ENCODE measurements around the gene PLCG2.

PLCG2 gene

DNA sequence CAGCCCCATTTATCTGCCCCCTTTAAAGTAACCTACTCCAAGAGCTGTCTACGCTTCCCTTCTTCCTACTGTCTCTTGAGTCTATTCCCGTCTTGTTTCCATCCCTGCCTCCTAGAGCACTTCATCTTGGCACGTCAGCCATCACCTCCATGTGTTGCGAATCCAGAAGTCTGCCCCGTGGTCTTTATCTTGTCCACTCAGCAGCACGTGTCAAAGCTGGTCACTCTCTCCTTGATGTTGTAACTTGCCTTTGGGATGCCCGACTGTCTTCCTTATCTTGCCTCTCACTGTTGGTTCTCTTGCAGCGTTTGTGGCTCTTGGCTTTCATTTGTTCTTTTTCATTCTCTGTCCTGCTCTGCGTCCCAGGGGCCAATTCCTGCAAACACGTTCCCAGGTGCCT is 99.4 kb downstream of the PLCG2 start:
- no peak for DNase-seq (ENCODE audit: low read depth)

DNA sequence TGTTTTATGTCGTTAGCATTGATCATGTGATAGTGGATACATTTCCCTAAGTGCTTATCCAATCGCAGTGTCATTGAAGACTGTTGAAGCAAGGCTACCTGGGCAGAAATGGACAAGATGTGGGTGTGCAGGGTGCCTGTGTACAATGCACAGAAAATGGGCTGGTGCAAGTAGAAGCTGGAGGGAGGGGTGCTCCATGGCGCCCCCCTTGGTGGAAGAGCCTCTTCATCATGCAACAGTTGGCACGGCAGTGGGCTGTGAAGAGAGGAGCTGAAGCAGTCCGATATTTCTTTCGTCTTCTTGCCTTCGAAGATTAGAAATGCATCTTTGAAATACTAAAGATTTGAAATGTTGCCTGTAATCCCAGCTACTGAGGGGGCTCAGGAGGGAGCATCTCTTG is 100.5 kb downstream of the PLCG2 start:
- DNase-seq (ENCODE audit: low read depth), result no peak

DNA sequence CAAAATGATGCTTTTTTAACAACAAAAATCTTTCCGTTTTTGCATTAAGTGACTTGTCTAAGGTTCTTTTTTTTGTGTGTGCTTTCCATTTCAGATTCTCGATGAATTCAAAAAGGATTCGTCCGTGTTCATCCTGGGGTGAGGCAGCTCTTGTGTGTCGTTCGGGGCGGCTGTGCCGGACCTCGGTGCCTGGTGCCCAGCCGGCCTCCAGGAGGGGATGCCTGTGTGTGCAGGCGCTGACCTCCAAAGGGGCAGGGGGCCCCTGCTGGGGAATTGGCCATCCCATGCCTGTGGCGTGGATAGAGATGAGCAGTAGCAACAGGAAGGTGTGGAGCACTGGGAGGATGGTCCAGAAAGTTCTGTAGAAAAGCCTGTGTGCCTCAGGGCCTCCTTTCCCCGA is 101.7 kb downstream of the PLCG2 start:
- DNase-seq (ENCODE audit: low read depth), result no peak

DNA sequence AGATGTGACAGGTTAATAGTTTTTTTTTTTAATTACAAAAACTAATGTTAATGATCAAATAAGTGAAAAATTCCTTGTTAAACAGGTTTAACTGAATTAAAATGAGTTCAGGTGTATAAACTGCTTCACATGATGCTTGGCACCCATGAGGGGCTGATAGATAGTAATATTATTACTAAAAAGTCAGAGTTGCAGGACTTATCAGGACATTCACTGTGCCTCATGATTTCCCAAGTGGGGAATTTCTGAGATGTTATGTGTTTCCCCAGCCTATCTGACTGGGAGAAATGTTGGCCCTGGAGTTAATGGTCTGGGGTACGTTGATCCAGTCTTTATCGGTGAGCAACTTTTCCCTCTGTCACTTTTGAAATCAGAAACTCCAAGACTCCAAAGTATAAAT is 102.1 kb downstream of the PLCG2 start:
- no peak for DNase-seq (ENCODE audit: low read depth)

DNA sequence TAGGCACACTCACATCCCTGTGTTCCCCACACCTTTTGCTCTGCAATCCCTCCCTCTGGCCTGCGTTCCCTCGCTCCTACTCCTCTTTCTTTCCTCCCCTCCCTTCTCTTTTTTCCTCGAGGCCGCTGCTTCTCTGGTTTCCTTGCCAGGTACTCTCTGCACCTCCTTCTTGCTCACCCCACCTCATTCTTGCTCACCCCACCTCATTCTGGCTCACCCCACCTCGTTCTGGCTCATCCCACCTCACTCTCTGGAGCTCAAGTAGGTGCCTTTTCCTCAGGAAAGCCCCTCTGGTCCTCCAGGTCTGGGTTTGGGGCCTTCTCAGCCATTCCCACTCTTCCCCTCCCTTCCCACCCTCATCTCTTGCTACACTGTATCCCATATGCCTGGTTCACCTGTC is 103.5 kb downstream of the PLCG2 start:
- no peak for DNase-seq (ENCODE audit: low read depth)

DNA sequence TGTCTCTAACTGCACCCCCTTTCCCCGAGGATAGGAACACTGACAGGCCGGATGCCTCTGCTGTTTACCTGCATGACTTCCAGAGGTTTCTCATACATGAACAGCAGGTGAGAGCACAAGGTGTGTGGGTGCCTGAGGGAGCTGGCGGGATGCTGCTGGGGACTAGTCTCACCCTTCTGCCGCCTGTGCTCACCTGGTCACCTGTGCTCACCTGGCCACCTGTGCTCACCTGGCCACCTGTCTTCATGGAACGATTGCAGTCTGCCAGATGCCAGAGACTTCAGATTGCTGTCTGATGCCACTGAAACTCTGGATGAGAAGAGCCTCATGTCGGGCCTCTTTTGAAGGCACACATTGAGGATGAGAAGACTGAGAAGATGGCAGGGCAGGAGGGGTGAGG is 104.1 kb downstream of the PLCG2 start:
- no peak for DNase-seq (ENCODE audit: low read depth)

DNA sequence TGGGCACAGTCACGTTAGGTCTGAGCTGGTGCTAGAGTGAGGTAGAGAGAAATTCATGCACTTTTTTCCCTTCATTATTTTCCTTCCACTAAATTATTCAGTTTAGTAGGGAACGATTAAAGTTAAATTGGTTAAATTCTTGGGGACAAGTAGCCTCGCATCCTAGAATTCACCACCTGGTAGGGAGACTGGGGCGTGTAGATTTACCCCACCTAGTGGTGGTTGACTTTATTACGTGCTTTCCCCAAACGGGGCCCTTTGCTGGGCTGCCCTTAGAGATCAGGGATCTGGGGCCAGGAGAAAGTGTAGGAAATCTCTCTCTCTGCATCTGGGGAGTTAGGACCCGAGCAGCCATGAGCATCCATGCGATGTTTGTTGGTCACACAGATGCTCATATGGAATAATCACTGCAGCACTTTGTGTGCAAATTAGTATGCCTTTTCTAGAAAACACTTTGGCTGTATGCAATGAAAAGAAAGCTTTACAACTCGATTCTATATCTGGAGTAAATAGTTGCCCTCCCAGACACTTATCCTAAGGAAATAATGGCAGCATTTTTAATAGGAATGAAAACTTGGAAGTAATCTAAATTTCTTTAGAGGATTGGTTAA is 107.0 kb downstream of the PLCG2 start:
- no peak for DNase-seq (ENCODE audit: low read depth)

DNA sequence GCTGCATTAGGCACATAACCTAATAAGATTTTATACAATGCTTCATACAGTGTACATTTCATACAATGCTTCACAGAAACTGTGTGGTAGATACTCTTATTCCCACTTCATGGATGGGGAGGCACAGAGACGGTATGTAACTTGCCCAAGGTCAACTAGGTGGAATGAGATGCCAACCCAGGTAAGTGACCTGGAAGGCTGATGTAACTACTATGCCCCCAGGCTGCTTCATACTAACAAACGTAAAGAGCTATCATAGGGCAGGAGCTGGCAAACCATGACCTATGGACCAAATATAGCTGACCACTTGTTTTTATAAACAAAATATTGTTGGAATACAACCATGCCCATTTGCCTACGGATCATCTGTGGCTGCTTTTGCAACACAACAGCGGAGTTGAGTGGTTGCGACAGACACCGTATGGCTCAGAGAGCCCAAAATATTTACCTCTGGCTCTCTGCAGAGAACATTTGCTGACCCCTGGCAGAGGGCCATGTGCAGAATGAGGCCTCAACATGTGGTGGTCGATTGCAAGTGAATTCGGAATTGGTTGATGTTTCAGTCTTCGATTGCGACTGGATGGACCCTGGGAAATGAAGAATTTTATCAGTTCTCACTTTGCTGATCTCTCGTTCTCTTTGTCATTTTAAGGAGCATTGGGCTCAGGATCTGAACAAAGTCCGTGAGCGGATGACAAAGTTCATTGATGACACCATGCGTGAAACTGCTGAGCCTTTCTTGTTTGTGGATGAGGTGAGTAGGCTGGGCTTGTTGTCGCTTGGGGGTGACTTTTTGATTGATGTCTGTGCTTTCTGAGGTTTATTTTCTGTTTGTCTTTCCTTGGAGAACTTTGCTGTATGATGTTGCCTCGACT is 109.7 kb downstream of the PLCG2 start:
- DNase-seq (ENCODE audit: low read depth), result no peak

DNA sequence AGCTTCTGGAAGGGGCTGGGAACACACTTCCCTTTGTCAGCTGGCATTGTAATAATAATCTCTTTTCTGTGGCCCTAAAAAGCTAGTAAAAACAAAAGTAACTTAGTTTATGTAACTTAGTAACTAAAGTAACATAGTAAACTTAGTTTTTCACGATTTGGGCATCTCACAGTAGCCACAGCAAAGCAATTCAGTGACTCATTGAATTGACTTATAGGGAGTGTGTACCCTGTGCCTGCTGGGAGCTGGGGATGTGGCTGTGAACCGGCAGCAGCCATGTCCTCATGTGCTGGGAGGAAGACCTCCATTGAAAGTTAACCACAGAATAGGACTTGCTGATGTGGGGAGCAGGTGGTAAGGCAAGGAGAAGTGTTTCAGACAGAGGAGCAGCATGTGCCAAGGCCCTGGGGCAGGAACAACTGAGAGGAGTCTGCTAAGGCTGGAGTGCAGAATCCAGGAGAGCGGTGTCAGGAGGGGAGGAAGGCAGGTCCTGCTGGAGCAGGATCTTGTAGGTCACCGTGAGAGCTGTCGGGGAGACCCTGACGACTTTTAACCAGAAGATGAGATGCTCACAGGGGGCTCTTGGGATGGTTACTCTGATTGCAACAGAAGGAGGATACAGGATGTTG is 112.8 kb downstream of the PLCG2 start:
- no peak for DNase-seq (ENCODE audit: low read depth)

DNA sequence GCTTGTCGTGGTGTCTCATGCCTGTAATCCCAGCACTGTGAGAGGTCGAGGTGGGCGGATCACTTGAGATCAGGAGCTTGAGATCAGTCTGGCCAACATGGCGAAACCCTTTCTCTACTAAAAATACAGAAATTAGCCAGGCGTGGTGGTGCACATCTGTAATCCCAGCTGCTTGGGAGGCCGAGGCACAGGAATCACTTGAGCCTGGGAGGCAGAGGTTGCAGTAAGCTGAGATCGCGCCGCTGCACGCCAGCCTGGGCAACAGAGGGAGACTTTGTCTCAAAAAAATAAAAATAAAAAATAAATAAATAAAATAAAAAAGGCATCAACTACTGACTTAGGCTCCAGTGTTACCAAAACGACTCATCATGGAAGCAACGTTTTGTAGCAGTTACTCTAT is 115.5 kb downstream of the PLCG2 start:
- no peak for DNase-seq (ENCODE audit: low read depth)

DNA sequence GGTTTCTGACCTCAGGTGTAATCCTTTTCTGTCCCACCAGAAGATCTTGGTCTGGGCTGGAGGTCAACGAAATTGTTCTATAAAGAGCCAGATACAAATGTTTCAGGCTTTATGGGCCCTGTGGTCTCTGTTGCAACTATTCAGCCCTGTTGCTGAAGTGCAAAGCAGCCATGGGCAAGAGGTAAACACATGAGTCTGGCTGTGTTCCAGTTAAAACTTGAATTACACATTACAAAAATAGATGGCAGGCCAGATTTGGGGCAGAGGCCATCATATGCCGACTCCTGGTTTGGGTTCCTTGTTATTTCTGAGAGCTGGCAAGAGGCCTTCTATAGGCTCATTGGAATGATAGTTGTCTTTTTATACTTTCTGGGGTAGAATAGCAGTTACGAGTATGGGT is 117.8 kb downstream of the PLCG2 start:
- DNase-seq (ENCODE audit: low read depth), result peak; percentile 6

DNA sequence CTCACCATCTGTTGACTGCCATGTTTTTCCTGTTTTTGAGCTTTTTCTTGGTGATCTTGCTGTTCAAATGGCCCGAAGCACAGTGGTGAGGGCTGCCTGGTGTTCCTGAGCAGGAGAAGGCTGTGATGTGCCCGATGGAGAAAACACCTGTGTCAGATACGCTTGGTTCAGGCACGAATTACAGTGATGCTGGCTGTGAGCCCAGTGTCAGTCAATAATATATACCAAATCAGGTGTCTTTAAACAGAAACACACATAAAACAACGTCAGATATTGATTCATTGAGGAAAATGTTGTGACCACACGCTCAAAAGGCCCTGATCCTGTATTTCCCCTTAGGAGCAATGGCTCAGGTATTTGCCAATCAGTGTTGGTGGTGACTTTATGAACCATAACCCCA is 120.5 kb downstream of the PLCG2 start:
- no peak for DNase-seq (ENCODE audit: low read depth)

DNA sequence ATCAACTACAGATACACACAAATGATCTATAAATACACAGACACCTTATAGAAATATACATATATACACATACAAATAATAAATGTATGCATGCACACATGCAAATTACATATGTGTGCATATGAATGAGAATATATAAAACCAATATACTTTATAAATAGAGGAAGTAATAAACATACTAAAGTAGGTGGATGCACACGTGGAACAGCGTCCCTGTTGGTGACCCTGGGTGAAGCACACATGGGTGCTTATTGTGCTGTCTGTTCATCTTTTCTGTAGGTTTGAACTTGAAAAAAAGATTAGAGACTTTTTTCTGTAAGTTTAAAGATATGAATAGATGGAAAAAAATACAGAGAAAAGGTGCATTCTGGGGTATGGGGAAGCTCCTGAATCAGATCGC is 120.9 kb downstream of the PLCG2 start:
- DNase-seq (ENCODE audit: low read depth), result no peak

DNA sequence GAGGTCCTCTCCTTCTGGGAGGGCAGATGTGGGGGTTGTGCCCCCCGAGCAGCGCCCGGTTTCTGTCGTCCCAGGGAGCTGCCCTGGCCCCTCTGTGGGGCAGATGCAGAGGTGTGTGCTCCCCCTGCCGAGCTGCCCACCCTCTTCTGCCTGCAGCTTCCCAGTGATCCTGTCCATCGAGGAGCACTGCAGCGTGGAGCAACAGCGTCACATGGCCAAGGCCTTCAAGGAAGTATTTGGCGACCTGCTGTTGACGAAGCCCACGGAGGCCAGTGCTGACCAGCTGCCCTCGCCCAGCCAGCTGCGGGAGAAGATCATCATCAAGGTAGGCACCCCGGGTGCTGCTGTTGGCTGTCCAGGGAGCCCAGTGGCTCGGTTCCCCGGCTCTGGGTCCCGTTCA is 121.4 kb downstream of the PLCG2 start:
- DNase-seq (ENCODE audit: low read depth), result no peak

DNA sequence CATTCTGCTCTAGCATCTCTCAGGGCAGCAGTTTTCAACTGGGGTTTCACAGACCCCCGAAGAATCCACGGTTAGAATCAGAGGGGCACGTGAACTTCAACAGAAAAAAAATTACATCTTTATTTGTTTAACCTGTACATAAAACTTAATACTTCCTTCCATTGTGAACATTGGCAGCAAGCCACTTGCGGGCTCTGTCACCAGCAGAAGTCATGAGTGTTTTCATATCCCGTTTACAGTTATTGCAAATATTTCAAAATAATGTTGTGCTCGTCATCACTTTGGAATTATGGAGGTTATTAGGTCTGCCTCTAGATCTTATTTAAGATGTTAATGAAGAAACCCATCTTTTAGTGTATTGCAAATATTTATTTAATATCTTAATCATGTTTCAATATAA is 122.4 kb downstream of the PLCG2 start:
- DNase-seq (ENCODE audit: low read depth), result peak; percentile 18

DNA sequence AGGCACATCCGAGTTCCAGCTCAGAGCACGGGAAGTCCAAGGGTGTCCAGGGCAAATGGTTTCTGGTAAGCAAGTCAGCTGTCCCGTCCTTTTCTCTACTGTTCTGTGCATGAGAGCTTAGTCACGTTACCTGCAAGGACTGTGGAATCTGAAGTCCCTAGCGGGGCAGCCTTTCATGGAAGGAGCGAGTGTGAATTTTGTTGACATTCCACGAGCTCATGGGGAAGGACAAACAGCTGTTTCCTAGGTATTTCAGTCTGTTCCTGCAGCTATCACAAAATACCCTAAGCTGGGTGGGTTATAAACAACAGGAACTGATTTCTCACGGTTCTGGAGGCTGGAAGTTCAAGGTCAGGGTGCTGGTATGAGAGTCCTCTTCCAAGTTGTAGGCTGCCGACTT is 122.9 kb downstream of the PLCG2 start:
- DNase-seq (ENCODE audit: low read depth), result no peak

DNA sequence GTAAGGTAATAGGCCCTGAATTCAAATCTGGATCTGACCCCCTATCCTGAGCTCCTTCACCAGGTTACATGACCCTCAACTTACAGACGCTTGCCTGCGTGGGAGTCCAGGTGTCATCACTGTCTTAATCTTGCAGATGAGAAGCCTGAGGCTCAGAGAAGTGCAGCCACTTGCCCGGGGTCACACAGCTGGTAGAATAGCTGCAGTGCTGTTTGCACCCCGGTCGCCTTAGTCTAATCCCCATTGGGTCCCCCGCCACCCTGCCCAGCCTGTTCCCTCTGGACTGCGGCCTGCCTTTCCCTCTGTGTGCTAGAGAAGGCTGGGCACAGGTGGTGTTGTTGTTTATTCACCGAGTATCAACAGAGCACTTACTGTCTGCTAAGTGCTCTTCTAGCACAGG is 125.2 kb downstream of the PLCG2 start:
- DNase-seq (ENCODE audit: low read depth), result no peak

DNA sequence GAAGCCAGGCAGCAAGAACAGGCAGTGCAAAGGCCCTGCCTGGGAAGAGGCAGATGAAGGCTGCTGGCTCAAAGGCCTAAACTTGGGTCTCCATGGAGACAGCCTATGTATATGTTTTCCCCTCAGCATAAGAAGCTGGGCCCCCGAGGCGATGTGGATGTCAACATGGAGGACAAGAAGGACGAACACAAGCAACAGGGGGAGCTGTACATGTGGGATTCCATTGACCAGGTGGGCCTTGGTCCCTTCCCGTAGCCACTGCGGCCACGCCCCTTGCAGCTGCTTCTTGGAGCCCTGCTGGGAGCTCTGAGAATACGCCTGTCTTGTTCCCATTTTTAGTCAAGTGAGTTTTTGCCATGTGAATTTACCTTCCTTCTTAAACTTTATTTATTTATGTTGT is 126.2 kb downstream of the PLCG2 start:
- DNase-seq (ENCODE audit: low read depth), result no peak

DNA sequence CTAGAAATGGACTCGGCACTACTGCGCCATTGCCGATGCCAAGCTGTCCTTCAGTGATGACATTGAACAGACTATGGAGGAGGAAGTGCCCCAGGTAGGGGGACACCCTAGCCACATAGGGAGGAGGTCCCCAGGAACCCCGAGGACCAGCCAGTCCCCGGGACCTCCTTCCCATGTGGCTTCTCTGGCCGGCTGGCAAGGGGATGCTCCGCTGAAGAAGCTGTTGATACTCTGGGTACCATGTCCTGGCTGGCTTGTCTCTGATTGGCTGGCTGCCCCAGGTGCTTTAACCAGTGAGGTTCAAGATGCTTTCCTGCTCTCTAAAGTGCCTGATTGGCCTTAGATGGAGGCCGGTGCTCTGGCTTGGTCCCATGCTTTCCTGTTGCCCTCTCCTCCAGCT is 128.6 kb downstream of the PLCG2 start:
- no peak for DNase-seq (ENCODE audit: low read depth)

DNA sequence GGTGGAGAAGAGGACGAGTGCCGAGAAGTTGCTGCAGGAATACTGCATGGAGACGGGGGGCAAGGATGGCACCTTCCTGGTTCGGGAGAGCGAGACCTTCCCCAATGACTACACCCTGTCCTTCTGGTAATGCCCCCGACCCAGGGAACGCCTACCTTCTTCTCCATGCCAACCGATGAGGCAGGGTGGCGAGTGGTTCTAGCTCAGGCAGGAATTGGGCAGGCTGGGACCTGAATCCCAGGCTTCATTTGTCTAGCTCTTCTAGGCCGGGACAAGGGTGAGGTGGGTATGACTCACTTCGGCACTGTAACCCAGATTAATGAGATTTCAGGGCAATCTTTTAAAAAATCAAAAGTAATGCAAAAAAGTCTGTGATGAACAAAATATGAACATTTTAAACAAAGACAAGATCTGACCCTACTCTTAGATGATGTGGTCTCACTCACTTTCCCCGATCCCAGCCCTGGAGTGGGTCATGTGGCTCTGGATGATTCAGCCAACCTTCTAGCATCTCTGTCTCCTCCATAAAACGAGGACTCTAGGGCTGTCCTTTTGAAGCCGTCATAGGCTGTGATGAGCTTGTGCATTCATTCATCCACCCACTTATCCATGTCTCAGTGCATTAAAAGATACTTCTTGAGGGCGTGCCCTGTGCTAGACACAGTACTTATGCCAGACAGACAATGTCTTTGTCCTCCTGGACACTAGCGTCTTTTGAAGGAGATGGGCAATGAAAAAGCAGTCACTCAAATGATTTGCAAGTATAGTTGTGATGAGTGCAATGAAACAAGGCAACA is 129.6 kb downstream of the PLCG2 start:
- no peak for DNase-seq (ENCODE audit: low read depth)

DNA sequence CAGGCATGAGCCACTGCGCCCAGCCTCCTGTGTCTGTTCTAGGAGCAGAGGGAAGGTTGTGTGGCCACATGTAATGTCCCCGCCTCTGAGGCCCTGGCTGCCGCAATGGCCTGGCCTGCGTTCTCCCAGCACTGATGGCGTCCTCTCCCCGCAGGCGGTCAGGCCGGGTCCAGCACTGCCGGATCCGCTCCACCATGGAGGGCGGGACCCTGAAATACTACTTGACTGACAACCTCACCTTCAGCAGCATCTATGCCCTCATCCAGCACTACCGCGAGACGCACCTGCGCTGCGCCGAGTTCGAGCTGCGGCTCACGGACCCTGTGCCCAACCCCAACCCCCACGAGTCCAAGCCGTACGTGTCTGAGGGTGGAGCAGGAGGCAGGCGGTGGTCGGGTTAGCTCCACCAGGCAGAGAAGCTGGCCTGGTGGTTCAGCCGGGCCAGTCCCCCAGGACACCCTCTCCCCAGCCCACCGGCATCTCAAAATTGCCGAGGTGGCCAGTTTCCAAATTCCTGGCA is 131.3 kb downstream of the PLCG2 start:
- no peak for DNase-seq (ENCODE audit: low read depth)

DNA sequence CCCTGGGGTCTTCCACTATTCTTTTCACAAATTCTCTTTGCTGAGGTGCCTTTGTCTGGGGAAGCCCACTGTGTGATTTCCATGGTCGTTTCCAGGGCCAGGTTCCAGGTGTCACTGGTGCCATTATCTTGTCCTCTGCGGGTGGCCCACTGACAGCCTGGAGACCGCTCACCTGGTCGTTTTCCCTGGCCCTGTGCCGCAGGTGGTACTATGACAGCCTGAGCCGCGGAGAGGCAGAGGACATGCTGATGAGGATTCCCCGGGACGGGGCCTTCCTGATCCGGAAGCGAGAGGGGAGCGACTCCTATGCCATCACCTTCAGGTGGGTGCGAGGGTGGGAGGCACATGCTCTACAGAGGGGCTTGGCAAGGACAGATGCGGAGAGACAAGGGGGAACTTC is 133.3 kb downstream of the PLCG2 start:
- no peak for DNase-seq (ENCODE audit: low read depth)
